Endothelial cell of umbilical vein (primary cell): ENCODE results near the gene ADSS1. TPM values are rescaled to one million over a fixed set of nuclear protein-coding genes. Genes with fewer than 3 reads are reported as not detected.

Source experiments
- BruUV-seq: library from RNA; stranded (reverse); fragments of 400-500 nt; replicated peaks from 2 replicates; lab custom pipeline; 2021; lab: Mats Ljungman, UMichigan
- CTCF ChIA-PET: fragments of 300-600, 350-600 bp; sonication (Branson Sonifier 250); formaldehyde crosslinking; loops from one replicate; lab custom pipeline; 2021; ENCODE audit warnings: antibody characterized with exemption, inconsistent platforms; lab: Charles Lee
- POLR2A ChIA-PET: fragments of 300-600, 350-600 bp; sonication (Branson Sonifier 250); formaldehyde crosslinking; loops from one replicate; lab custom pipeline; 2021; ENCODE audit warnings: antibody characterized with exemption, inconsistent platforms; lab: Charles Lee
- DNase-seq: peaks from one replicate; pipeline ENCODE4 v3.0.0-alpha.2; 2011; ENCODE audit warnings: low read depth, low spot score
- FAIRE-seq: peaks from 2 replicates; lab custom pipeline; 2011; peaks lifted over from hg19 to GRCh38; lab: Jason Lieb, UNC
- H2AFZ ChIP-seq: 2 replicates; pipeline ENCODE4 v1.6.0; 2012; ENCODE audit warnings: low read depth, low read length, control low read depth, inconsistent platforms
- H3K27ac ChIP-seq: 2 replicates; pipeline ENCODE4 v1.5.1; 2011; ENCODE audit warnings: low read depth, mild to moderate bottlenecking, control low read depth, low read length, moderate library complexity; ENCODE audit not compliant: insufficient read depth
- H3K27me3 ChIP-seq, 2 experiments: 2 replicates each; pipeline versions ENCODE4 v1.6.0 to v1.6.1; 2011; ENCODE audit warnings: low read length in 2 of 2, mixed read lengths in 1 of 2; ENCODE audit not compliant: control insufficient read depth in 2 of 2, insufficient read depth in 2 of 2
- H3K36me3 ChIP-seq, 2 experiments: 2 replicates in 1 of 2; 3 replicates in 1 of 2; pipeline ENCODE4 v1.5.1; 2011; ENCODE audit warnings: low read length in 2 of 2, mild to moderate bottlenecking in 1 of 2, moderate library complexity in 1 of 2; ENCODE audit not compliant: control insufficient read depth in 2 of 2, insufficient read depth in 2 of 2; ENCODE audit errors: extremely low read depth in 1 of 2
- H3K4me1 ChIP-seq: 3 replicates; pipeline ENCODE4 v1.5.1; 2011; ENCODE audit warnings: mild to moderate bottlenecking, low read length; ENCODE audit not compliant: control insufficient read depth, insufficient read depth; ENCODE audit errors: extremely low read depth
- H3K4me2 ChIP-seq: 2 replicates; pipeline ENCODE4 v1.6.1; 2011; ENCODE audit warnings: low read length, control low read depth, mixed read lengths; ENCODE audit not compliant: insufficient read depth
- H3K4me3 ChIP-seq, 3 experiments: fragments of 200-600 bp in 1 of 3; sonication (generic), shearing (Covaris generic) in 1 of 3; replicated peaks in 1 of 3; 2 replicates each; pipeline ENCODE4 v1.5.1; 2011 to 2016; ENCODE audit warnings: control low read depth in 3 of 3, low read length in 3 of 3, mild to moderate bottlenecking in 2 of 3, inconsistent platforms in 1 of 3, low read depth in 1 of 3, moderate library complexity in 1 of 3; ENCODE audit not compliant: insufficient read depth in 1 of 3
- H3K79me2 ChIP-seq: 2 replicates; pipeline ENCODE4 v1.6.0; 2012; ENCODE audit warnings: low read length, inconsistent platforms; ENCODE audit not compliant: control insufficient read depth, insufficient read depth
- H3K9ac ChIP-seq: replicated peaks from 2 replicates; pipeline ENCODE3; 2011; ENCODE audit warnings: low read length, control low read depth; ENCODE audit not compliant: insufficient read depth; ENCODE audit errors: extremely low read depth
- H3K9me1 ChIP-seq: replicated peaks from 3 replicates; pipeline ENCODE4 v1.6.0; 2011; ENCODE audit warnings: mild to moderate bottlenecking, low read length; ENCODE audit not compliant: control insufficient read depth, insufficient read depth; ENCODE audit errors: extremely low read depth
- H3K9me3 ChIP-seq: replicated peaks from 2 replicates; pipeline ENCODE4 v1.5.1; 2012; ENCODE audit warnings: low read length, inconsistent platforms; ENCODE audit not compliant: control insufficient read depth, insufficient read depth
- H4K20me1 ChIP-seq: replicated peaks from 2 replicates; pipeline ENCODE3; 2011; ENCODE audit warnings: mild to moderate bottlenecking, low read length; ENCODE audit not compliant: control insufficient read depth, insufficient read depth; ENCODE audit errors: extremely low read depth
- EZH2 ChIP-seq: IDR thresholded peaks from 2 replicates; pipeline ENCODE4 v1.6.1; 2012; ENCODE audit warnings: borderline replicate concordance, low read depth, mild to moderate bottlenecking, moderate library complexity, low read length, inconsistent platforms; ENCODE audit not compliant: severe bottlenecking
- FOS ChIP-seq: IDR thresholded peaks from 2 replicates; pipeline ENCODE4 v1.6.1; 2011; ENCODE audit warnings: mild to moderate bottlenecking, low read length, moderate library complexity, borderline replicate concordance; ENCODE audit not compliant: insufficient read depth
- GATA2 ChIP-seq: IDR thresholded peaks from 2 replicates; pipeline ENCODE4 v1.7.0; 2011; ENCODE audit warnings: low read depth, mild to moderate bottlenecking, moderate library complexity, mixed read lengths, low read length; ENCODE audit not compliant: insufficient read length, insufficient read depth
- JUN ChIP-seq: IDR thresholded peaks from 2 replicates; pipeline ENCODE4 v1.6.1; 2011; ENCODE audit warnings: borderline replicate concordance, low read depth; ENCODE audit not compliant: insufficient read length, insufficient read depth
- MYC ChIP-seq: IDR thresholded peaks from one replicate; pipeline ENCODE4 v1.6.1; 2011; ENCODE audit warnings: mild to moderate bottlenecking, low read depth, low read length
- POLR2A ChIP-seq: IDR thresholded peaks from 2 replicates; pipeline ENCODE4 v1.6.1; 2012; ENCODE audit warnings: low read depth, mild to moderate bottlenecking, control low read depth, low read length
- POLR2AphosphoS5 ChIP-seq: IDR thresholded peaks from 2 replicates; pipeline ENCODE4 v1.6.1; 2012; ENCODE audit warnings: low read depth, mild to moderate bottlenecking, control low read depth, low read length, moderate library complexity; ENCODE audit not compliant: insufficient read depth
- dilution Hi-C: fragments of 300-500 bp; cut with MboI; formaldehyde crosslinking; loops from one replicate; pipeline ENCODE4 v1.15.0; 2019; ENCODE audit warnings: low sequenced_read_pairs; ENCODE audit not compliant: extremely low pct_ligation_motif_present
- intact Hi-C: fragments of 100-400 bp; cut with micrococcal nuclease; formaldehyde crosslinking; loops from one replicate; pipeline ENCODE4 v1.10.0; 2022
- polyA plus RNA-seq, 4 experiments: library from polyadenylated mRNA; depleted of rRNA in 3 of 4; stranded (reverse) in 3 of 4; unstranded in 1 of 4; fragments of >200 nt; gene quantifications; 2 replicates each; pipeline versions ENCODE4 v1.2.1 to v1.2.3, GENCODE V29; 2011 to 2012; ENCODE audit warnings: missing spikeins in 1 of 4
- total RNA-seq: library from RNA; stranded (reverse); gene quantifications from 2 replicates; pipeline ENCODE4 v1.2.3, GENCODE V29; 2021
- TF ChIP-seq, protein P1 (sequence below): IDR thresholded peaks from 2 replicates; pipeline ENCODE4 v1.6.1; 2011; ENCODE audit not compliant: insufficient read depth, insufficient read length
- TF ChIP-seq, protein P2 (sequence below), 2 donors: IDR thresholded peaks; 1 replicate in 1 of 2; 2 replicates in 1 of 2; pipeline ENCODE4 v1.5.1; 2011; ENCODE audit warnings: low read length in 2 of 2, mild to moderate bottlenecking in 2 of 2, moderate library complexity in 2 of 2, control low read depth in 1 of 2, inconsistent platforms in 1 of 2, low read depth in 1 of 2; ENCODE audit not compliant: insufficient read depth in 1 of 2; ENCODE audit errors: extremely low read depth in 1 of 2

Gene ADSS1
- total and polyA plus RNA-seq, 2 donors (not counting 3 experiments of a cell fraction or from before 2014, with no cell fraction given) = 1.9 TPM

DNA sequence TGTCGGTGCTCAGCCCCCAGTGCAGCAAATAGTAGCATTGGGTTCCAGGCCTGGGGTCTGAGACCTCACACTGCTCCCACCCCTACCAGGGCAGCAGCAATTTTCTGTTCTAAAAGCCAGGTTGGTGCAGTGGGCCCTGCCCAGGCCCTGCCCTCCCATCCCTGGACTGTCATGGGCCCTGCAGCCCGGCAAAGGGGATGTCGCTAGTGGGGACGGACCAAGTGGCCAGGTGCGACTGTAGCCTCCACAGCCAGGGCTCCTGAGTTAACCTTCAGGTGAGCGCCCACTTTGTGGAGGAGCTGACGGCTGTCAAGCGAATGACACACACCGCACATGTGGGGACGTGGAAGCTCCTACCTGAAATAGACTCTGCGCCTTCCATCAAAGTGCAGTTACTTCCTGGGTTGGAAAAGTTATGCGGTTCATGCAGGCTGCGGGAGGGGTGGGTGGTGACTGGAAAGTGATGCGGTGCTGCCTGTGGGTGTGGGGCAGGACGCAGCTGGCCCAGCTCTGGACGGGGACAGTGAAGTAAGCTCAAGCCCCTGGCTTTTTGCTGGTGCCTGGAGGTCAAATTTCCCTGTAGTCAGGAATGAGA lies 33.1 kb upstream of the ADSS1 start:
- Histone ChIP-seq H3K4me2 (peak overlapping the region; percentile 85), H3K9ac (peak overlapping the region; percentile 89), H3K9me1 (no peaks in the 10 kb centered on the region), H3K79me2 (peaks cover 64% of the 10 kb centered on the region), H3K9me3 (no peaks in the 10 kb centered on the region), H4K20me1 (no peaks in the 10 kb centered on the region), H3K27me3 (no peaks in the 10 kb centered on the region), H3K4me3 (peak overlapping the region in 2 of 3 experiments; percentile 69 to 87), H2AFZ (no peak overlapping the region), H3K36me3 (peaks cover 0 to 2% of the 10 kb centered on the region in 2 experiments), H3K27ac (peak overlapping the region; percentile 8), H3K4me1 (peaks cover 41% of the 10 kb centered on the region)
- intact Hi-C loops (loop anchor here (1.0 kb wide), 1 partner anchor 41 kb away; no protein-coding TSS in a partner anchor), dilution Hi-C loops (no loop called here)
- DNase-seq = no peak
- no TSS peak for BruUV-seq
- ChIA-PET POLR2A (interaction anchor here (0.6 kb wide), 1 partner anchor 34 kb away, joined by 5 read pairs; no protein-coding TSS in a partner anchor), CTCF (interaction anchor here (1.0 to 2.4 kb wide), 4 partner anchors 11 to 31 kb away, joined by 5 to 11 read pairs (median 6); no protein-coding TSS in a partner anchor)
- FAIRE-seq = no peak
- TF ChIP-seq, protein P1, sequence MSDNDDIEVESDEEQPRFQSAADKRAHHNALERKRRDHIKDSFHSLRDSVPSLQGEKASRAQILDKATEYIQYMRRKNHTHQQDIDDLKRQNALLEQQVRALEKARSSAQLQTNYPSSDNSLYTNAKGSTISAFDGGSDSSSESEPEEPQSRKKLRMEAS = no peak
- no peak for TF ChIP-seq GATA2
- TF ChIP-seq POLR2A = no peak
- no peak for TF ChIP-seq POLR2AphosphoS5
- TF ChIP-seq, protein P2, sequence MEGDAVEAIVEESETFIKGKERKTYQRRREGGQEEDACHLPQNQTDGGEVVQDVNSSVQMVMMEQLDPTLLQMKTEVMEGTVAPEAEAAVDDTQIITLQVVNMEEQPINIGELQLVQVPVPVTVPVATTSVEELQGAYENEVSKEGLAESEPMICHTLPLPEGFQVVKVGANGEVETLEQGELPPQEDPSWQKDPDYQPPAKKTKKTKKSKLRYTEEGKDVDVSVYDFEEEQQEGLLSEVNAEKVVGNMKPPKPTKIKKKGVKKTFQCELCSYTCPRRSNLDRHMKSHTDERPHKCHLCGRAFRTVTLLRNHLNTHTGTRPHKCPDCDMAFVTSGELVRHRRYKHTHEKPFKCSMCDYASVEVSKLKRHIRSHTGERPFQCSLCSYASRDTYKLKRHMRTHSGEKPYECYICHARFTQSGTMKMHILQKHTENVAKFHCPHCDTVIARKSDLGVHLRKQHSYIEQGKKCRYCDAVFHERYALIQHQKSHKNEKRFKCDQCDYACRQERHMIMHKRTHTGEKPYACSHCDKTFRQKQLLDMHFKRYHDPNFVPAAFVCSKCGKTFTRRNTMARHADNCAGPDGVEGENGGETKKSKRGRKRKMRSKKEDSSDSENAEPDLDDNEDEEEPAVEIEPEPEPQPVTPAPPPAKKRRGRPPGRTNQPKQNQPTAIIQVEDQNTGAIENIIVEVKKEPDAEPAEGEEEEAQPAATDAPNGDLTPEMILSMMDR (IDR thresholded peaks at IDR 0.05; ENCODE audit: extremely low read depth in 1 of 2, insufficient read depth in 1 of 2, low read depth in 1 of 2, low read length in 2 of 2) = no peak
- no peak for TF ChIP-seq EZH2
- TF ChIP-seq JUN = no peak
- no peak for TF ChIP-seq FOS
- no peak for TF ChIP-seq MYC
